Smooth muscle cell (in vitro differentiated cells): ENCODE data around the gene SFTPA1. TPM values are rescaled to one million over a fixed set of nuclear protein-coding genes. Genes with fewer than 3 reads are reported as not detected.
"Not testable (repeated sequence)": the region's sequence is repeated elsewhere in the genome, so short reads cannot be mapped to it uniquely, and the experiment has no call there.

Experiments
- DNase-seq: peaks from one replicate; lab custom pipeline; 2025; ENCODE audit not compliant: unreplicated experiment; lab: John Stamatoyannopoulos, UW
- H2AFZ ChIP-seq: fragments of 200-600 bp; sonication (generic); 2 replicates; pipeline ENCODE4 v1.6.0; 2016; ENCODE audit warnings: antibody characterized with exemption, low read depth, mild to moderate bottlenecking
- H3F3A ChIP-seq: fragments of 200-600 bp; sonication (generic); 2 replicates; pipeline ENCODE4 v1.6.0; 2017; ENCODE audit warnings: antibody characterized with exemption, low read depth
- H3K27ac ChIP-seq: fragments of 200-600 bp; sonication (generic); 2 replicates; pipeline ENCODE4 v1.5.1; 2016; ENCODE audit warnings: low read depth, mild to moderate bottlenecking
- H3K27me3 ChIP-seq: fragments of 200-600 bp; sonication (generic); 2 replicates; pipeline ENCODE4 v1.6.1; 2016; ENCODE audit warnings: low read depth, mild to moderate bottlenecking
- H3K36me3 ChIP-seq: fragments of 200-600 bp; sonication (generic); 2 replicates; pipeline ENCODE4 v1.5.1; 2016; ENCODE audit warnings: low read depth
- H3K4me1 ChIP-seq: fragments of 200-600 bp; sonication (generic); 2 replicates; pipeline ENCODE4 v1.5.1; 2016; ENCODE audit warnings: low read depth
- H3K4me2 ChIP-seq: fragments of 200-600 bp; sonication (generic); 2 replicates; pipeline ENCODE4 v1.6.0; 2016; ENCODE audit warnings: mild to moderate bottlenecking
- H3K4me3 ChIP-seq: fragments of 200-600 bp; sonication (generic); 2 replicates; pipeline ENCODE4 v1.5.1; 2016; ENCODE audit warnings: mild to moderate bottlenecking
- H3K79me2 ChIP-seq: fragments of 200-600 bp; sonication (generic); 2 replicates; pipeline ENCODE4 v1.6.0; 2016; ENCODE audit warnings: low read depth, mild to moderate bottlenecking
- H3K9ac ChIP-seq: fragments of 200-600 bp; sonication (generic); 2 replicates; pipeline ENCODE4 v1.6.0; 2016; ENCODE audit warnings: low read depth
- H3K9me3 ChIP-seq: fragments of 200-600 bp; sonication (generic); replicated peaks from 2 replicates; pipeline ENCODE4 v1.5.1; 2016; ENCODE audit warnings: low read depth
- H4K20me1 ChIP-seq: fragments of 200-600 bp; sonication (generic); 2 replicates; pipeline ENCODE4 v1.6.0; 2016; ENCODE audit warnings: low read depth
- WGBS: methylation state at CpG from one replicate; pipeline ENCODE4 v1.1.7; 2016; ENCODE audit warnings: low lambda C conversion rate; 5-methylcytosine and 5-hydroxymethylcytosine counted together
- polyA plus RNA-seq: library from polyadenylated mRNA; unstranded; fragments of >200 nt; fragmentation: Nextera tagmentation; extraction: Ambion mirVana; gene quantifications from 2 replicates; pipeline ENCODE4 v1.2.1, GENCODE V29; 2016
- total RNA-seq: library from RNA; depleted of rRNA; stranded (reverse); fragments of >200 nt; gene quantifications from 2 replicates; pipeline ENCODE4 v1.2.3, GENCODE V29; 2014
- TF ChIP-seq, protein P1 (sequence below): fragments of 200-600 bp; sonication (generic); IDR thresholded peaks from 2 replicates; pipeline ENCODE4 v1.5.1; 2017; ENCODE audit warnings: borderline replicate concordance, mild to moderate bottlenecking, antibody characterized with exemption; ENCODE audit not compliant: insufficient read depth, poor library complexity, severe bottlenecking

The SFTPA1 gene
- total and polyA plus RNA-seq, 2 experiments from 2014 or later: not detected

DNA sequence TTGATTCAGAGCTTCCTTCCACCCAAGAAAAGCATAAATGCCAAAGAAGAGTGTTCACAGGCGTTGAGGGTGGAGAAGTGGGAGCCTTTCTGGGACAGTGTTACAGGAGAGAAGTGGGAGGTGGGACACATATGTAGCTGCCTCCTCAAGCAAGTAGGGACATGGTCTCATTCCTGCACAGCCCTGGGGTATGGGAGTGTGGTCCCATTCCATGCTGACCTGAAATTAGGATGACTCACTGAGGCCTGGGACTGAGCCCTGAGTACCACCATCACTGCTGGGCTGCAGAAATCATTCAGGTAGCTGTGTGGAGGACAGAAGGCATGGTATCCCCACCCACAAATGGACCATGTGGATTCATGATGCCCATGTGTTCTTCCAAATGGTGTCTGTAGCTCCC, 17.4 kb upstream of the SFTPA1 start:
- Histone ChIP-seq H4K20me1 (no peaks in the 10 kb centered on the region), H3F3A (no peaks in the 10 kb centered on the region), H3K4me2 (no peak overlapping the region), H3K27me3 (peaks cover 5% of the 10 kb centered on the region), H3K4me1 (no peaks in the 10 kb centered on the region), H3K36me3 (no peaks in the 10 kb centered on the region), H3K79me2 (no peaks in the 10 kb centered on the region), H3K27ac (no peak overlapping the region), H3K9ac (no peak overlapping the region), H3K4me3 (no peak overlapping the region), H3K9me3 (no peaks in the 10 kb centered on the region), H2AFZ (no peak overlapping the region)
- TF ChIP-seq, protein P1, sequence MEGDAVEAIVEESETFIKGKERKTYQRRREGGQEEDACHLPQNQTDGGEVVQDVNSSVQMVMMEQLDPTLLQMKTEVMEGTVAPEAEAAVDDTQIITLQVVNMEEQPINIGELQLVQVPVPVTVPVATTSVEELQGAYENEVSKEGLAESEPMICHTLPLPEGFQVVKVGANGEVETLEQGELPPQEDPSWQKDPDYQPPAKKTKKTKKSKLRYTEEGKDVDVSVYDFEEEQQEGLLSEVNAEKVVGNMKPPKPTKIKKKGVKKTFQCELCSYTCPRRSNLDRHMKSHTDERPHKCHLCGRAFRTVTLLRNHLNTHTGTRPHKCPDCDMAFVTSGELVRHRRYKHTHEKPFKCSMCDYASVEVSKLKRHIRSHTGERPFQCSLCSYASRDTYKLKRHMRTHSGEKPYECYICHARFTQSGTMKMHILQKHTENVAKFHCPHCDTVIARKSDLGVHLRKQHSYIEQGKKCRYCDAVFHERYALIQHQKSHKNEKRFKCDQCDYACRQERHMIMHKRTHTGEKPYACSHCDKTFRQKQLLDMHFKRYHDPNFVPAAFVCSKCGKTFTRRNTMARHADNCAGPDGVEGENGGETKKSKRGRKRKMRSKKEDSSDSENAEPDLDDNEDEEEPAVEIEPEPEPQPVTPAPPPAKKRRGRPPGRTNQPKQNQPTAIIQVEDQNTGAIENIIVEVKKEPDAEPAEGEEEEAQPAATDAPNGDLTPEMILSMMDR: no peak
- DNase-seq: no peak
- WGBS: 80% methylated on average over 1 of the region's 1 CpG

DNA sequence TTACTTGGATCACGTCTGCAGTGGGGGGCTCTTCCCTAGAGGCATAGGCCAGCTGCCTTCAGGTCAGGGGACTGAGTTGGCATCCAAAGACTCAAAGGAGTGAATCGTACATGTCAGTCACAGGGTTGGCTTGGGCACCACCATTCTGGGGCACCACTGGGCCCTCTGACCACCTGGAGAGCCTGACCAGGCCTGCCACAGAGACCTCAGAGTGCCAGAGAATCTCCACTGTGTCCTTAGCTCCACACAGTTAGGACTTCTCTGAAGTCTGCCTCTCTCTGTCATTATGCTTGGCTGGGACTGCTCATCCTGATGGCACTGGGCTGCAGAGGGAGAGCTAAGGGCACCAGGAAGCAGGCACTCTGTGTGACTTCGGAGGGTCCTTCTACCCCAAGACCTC, 16.2 kb upstream of the SFTPA1 start:
- not testable (repeated sequence) for H3K27me3 ChIP-seq, H4K20me1 ChIP-seq, H3K9ac ChIP-seq, DNase-seq, H3K4me1 ChIP-seq, H3K9me3 ChIP-seq, H3K36me3 ChIP-seq, H3K4me2 ChIP-seq, H3K79me2 ChIP-seq, H3K27ac ChIP-seq, H2AFZ ChIP-seq, H3K4me3 ChIP-seq, H3F3A ChIP-seq
- 87% methylated on average over 3 of the region's 3 CpGs for WGBS

DNA sequence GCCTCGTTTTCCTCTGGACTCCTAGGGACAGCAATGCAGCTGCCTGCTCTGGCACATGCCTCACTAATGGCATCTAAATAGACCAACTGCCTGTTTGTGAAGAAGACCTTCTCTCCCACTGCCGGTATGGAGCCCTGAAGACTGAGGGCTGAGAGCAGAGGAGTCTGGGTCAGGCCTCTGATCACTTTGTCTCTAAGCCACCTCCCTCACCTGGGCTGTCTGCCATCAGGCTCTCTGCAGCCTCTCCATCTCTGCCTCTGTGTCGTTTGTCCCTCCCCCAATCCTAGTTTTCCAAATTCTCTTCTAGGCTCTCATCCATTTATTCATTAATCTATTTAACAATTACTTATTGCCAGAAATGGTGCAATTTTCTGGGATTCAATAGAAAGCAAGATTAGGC, 15.2 kb upstream of the SFTPA1 start:
- no peaks in the 10 kb centered on the region for H3K27me3 ChIP-seq
- no peak overlapping the region for H3K9ac ChIP-seq
- no peak overlapping the region for H3K4me3 ChIP-seq
- no peaks in the 10 kb centered on the region for H4K20me1 ChIP-seq
- no peak overlapping the region for H2AFZ ChIP-seq
- no peak overlapping the region for H3K27ac ChIP-seq
- no peaks in the 10 kb centered on the region for H3K9me3 ChIP-seq
- H3K4me2 ChIP-seq: no peak overlapping the region
- H3K36me3 ChIP-seq: no peaks in the 10 kb centered on the region
- H3K79me2 ChIP-seq: no peaks in the 10 kb centered on the region
- TF ChIP-seq, protein P1: no peak
- no peak for DNase-seq
- WGBS: 70% methylated on average over 3 of the region's 3 CpGs
- H3K4me1 ChIP-seq: no peaks in the 10 kb centered on the region
- no peaks in the 10 kb centered on the region for H3F3A ChIP-seq

DNA sequence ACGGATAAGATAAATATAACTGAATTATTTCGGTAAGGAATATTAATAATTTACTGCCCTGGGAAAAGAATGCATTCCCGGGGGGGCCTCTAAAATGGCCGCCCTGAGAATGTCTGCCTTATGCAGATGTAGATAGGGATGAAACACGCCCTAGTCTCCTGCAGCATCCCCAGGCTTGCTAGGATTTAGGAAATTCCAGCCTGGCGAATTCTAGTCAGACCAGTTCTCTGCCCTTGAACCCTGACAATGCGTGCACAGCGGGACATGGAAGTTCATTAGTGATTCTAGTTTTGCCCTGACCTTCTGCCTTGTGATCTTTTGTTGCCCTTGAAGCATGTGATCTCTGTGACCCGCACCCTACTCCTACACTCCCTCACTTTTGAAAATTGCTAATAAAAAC, 11.1 kb upstream of the SFTPA1 start:
- not testable (repeated sequence) for H3K4me3 ChIP-seq, DNase-seq, H3K79me2 ChIP-seq, H4K20me1 ChIP-seq, H3K4me1 ChIP-seq, H2AFZ ChIP-seq, H3K27ac ChIP-seq, H3K27me3 ChIP-seq, H3K9me3 ChIP-seq, H3K9ac ChIP-seq, H3K36me3 ChIP-seq, H3F3A ChIP-seq, H3K4me2 ChIP-seq
- WGBS: 86% methylated on average over 9 of the region's 9 CpGs

DNA sequence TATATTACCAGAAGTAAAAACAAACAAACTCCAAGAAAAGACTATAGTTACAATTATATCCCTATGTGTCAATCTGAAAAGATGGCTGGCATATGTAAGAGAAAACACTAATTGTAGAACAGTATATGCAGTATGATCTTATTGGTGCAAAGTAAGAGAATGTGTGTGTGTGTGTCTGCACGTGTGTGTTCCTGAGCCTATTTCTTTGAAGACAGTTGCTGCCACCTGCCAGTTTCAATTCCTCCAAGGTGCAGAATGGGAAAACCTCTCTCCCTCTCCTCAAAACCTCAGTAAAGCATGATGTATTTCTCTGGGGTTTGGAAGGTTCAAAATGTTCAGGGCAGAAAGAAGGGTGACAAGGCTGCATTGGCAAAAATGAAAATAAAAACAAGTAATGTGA, 8.8 kb upstream of the SFTPA1 start:
- Histone ChIP-seq H3K4me1 (no peaks in the 10 kb centered on the region), H4K20me1 (no peaks in the 10 kb centered on the region), H3K9ac (no peak overlapping the region), H3F3A (no peaks in the 10 kb centered on the region), H2AFZ (no peak overlapping the region), H3K4me3 (no peak overlapping the region), H3K27ac (no peak overlapping the region), H3K36me3 (no peaks in the 10 kb centered on the region), H3K27me3 (peaks cover 8% of the 10 kb centered on the region), H3K9me3 (no peaks in the 10 kb centered on the region), H3K79me2 (no peaks in the 10 kb centered on the region), H3K4me2 (no peak overlapping the region)
- TF ChIP-seq, protein P1: no peak
- no peak for DNase-seq
- 61% methylated on average over 1 of the region's 1 CpG for WGBS
